ENCODE results near the gene ATP8B3.

DNA sequence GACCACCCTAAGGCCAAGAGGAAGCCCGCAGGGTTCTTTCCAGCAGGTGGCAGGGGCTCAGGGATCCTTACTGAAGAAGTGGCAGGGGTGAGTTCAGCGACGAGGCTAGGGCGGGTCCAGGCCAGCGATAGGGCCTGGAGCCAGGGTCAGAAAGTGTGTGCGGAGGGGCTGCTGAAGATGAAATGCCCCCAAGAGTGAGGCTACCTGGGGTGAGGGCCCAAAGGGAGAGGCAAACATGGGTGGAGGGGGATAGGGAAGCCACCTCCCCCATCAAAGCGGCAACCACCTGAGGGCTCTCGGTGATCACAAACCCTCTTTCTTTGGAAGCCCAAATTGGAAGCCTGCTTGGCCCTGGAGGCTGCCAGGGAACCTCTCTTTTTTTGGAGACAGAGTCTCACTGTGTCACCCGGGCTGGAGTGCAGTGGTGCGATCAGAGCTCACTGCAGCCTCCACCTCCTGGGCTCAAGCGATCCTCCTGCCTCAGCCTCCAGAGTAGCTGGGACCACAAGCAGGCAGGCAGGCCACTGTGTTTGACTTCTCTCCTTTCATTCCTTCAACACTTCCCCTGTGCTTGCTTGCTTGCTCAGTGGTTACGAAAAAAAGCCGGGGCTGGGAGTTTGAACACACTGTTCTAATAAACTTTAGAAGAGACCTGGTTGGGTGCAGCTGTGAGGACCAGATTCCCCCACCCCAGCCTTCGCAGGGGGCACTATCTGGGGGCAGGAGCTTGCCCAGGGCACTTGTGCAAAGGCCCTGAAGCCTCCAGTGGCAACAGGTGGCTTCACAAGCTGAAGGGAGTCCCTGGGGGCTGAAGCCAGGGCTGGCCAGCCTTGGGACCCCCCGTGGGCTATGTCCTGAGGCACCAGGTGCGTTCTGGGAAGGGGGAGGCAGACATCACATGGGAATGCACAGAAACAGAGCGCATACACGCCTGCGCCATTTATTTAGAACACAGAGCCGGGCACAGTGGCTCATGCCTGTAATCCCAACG lies 1.4 kb upstream of the ATP8B3 start:
- TF ChIP-seq CTCF (optimal IDR thresholded peaks at IDR 0.05 in 1 of 3, IDR thresholded peaks at IDR 0.05 in 1 of 3, conservative IDR thresholded peaks at IDR 0.05 in 1 of 3; ENCODE audit: extremely low read depth in 1 of 3, insufficient read depth in 2 of 3, low read length in 3 of 3) = peak in 1 of 3 experiments; percentile 3
- TF ChIP-seq EZH2 (IDR thresholded peaks at IDR 0.05; ENCODE audit: low read length) = no peak
